ENCODE data around the gene EDC3.

Gene EDC3

DNA sequence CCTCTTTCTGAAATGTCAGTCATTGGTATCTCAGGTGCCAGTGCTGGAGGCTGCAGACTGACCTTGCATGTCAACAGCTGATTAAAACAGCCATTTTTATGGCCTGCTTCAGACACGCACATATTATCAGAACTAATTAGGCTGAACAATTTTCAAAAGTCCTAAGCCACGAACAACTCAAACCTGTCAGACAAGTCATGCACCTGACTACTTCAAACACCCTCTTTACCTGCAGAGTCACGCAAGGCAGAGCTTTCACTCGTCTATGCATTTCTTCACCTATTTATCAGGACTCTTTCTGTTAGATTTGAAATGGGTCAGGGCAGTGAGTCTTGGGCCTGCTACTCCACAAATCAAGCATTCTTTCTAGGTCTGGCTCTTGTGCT, 53.5 kb downstream of the EDC3 start:
- no peak for TF ChIP-seq EZH2phosphoT487 (conservative IDR thresholded peaks at IDR 0.05; ENCODE audit: low read length)
- TF ChIP-seq, protein P1, sequence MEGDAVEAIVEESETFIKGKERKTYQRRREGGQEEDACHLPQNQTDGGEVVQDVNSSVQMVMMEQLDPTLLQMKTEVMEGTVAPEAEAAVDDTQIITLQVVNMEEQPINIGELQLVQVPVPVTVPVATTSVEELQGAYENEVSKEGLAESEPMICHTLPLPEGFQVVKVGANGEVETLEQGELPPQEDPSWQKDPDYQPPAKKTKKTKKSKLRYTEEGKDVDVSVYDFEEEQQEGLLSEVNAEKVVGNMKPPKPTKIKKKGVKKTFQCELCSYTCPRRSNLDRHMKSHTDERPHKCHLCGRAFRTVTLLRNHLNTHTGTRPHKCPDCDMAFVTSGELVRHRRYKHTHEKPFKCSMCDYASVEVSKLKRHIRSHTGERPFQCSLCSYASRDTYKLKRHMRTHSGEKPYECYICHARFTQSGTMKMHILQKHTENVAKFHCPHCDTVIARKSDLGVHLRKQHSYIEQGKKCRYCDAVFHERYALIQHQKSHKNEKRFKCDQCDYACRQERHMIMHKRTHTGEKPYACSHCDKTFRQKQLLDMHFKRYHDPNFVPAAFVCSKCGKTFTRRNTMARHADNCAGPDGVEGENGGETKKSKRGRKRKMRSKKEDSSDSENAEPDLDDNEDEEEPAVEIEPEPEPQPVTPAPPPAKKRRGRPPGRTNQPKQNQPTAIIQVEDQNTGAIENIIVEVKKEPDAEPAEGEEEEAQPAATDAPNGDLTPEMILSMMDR (IDR thresholded peaks at IDR 0.05; ENCODE audit: insufficient read depth, low read length, poor library complexity, severe bottlenecking), result no peak
- no peak overlapping the region for H2AFZ ChIP-seq (ENCODE audit: low read depth, low read length, severe bottlenecking)
- H3F3A ChIP-seq (ENCODE audit: insufficient read depth), result no peaks in the 10 kb centered on the region
- H3K9me3 ChIP-seq (ENCODE audit: insufficient read depth, low read length), result no peaks in the 10 kb centered on the region
- H3K4me3 ChIP-seq (ENCODE audit: insufficient read depth, low read length, poor library complexity, severe bottlenecking), result no peak overlapping the region
- H3K36me3 ChIP-seq (ENCODE audit: low read length), result no peaks in the 10 kb centered on the region
- no peaks in the 10 kb centered on the region for H3K79me2 ChIP-seq (ENCODE audit: insufficient read depth, low read length)
- H4K20me1 ChIP-seq (ENCODE audit: low read depth, low read length), result no peaks in the 10 kb centered on the region
- H3K9ac ChIP-seq (ENCODE audit: low read length), result no peak overlapping the region
- no peaks in the 10 kb centered on the region for H3K9me2 ChIP-seq (replicated peaks; ENCODE audit: insufficient read depth, low read length)
- no peaks in the 10 kb centered on the region for H3K27me3 ChIP-seq (ENCODE audit: low read length)
- H3K27ac ChIP-seq (ENCODE audit: low read depth, low read length), result no peak overlapping the region
- no peak overlapping the region for H3K4me2 ChIP-seq (ENCODE audit: low read depth, low read length, poor library complexity, severe bottlenecking)

DNA sequence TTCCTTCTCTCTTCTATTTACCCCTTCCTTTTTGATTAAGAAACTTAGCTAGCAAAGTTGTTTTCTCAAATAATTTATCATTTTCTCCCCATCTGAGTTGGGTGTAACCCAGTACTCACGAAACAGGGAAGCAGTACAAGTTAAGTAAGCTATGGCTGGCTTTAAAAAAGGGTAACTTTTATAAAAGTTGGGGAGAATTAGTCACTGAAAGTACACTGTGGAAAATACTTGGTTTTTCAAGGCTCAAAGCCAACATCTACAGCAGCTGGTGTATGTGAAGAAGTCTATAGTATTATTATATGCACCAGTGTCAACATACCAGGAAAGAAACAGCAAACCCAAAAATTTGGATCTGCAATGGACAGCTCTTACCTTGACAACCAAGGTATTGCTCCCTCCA, 54.7 kb downstream of the EDC3 start:
- H3K9ac ChIP-seq (ENCODE audit: low read length), result no peak overlapping the region
- H2AFZ ChIP-seq (ENCODE audit: low read depth, low read length, severe bottlenecking), result no peak overlapping the region
- H3K27ac ChIP-seq (ENCODE audit: low read depth, low read length), result no peak overlapping the region
- H3K9me2 ChIP-seq (replicated peaks; ENCODE audit: insufficient read depth, low read length), result no peaks in the 10 kb centered on the region
- H3K27me3 ChIP-seq (ENCODE audit: low read length), result no peaks in the 10 kb centered on the region
- H4K20me1 ChIP-seq (ENCODE audit: low read depth, low read length), result no peaks in the 10 kb centered on the region
- TF ChIP-seq EZH2phosphoT487 (conservative IDR thresholded peaks at IDR 0.05; ENCODE audit: low read length), result no peak
- TF ChIP-seq, protein P1 (IDR thresholded peaks at IDR 0.05; ENCODE audit: insufficient read depth, low read length, poor library complexity, severe bottlenecking), result no peak
- H3F3A ChIP-seq (ENCODE audit: insufficient read depth), result no peaks in the 10 kb centered on the region
- H3K4me3 ChIP-seq (ENCODE audit: insufficient read depth, low read length, poor library complexity, severe bottlenecking), result no peak overlapping the region
- no peaks in the 10 kb centered on the region for H3K79me2 ChIP-seq (ENCODE audit: insufficient read depth, low read length)
- H3K4me2 ChIP-seq (ENCODE audit: low read depth, low read length, poor library complexity, severe bottlenecking), result no peak overlapping the region
- H3K9me3 ChIP-seq (ENCODE audit: insufficient read depth, low read length), result no peaks in the 10 kb centered on the region
- H3K36me3 ChIP-seq (ENCODE audit: low read length), result no peaks in the 10 kb centered on the region

DNA sequence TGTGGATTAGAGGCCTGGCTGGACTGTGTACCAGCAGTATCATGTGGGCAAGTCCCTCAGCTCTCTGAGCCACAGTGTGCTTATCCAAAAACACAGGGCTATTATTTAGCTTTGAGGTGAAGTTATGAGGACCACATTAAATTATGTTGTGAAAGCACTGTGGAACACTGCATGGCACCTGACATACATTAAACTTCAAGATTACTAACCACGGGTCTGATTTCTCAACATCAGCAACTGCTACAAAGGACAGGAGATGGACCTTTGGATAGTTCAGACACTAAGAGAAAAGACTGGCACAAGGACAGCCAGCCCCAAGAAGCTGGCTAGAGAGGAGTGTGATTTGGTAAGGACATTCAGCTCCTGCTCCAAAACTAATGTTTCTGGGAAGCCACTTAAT, 58.8 kb downstream of the EDC3 start:
- no peaks in the 10 kb centered on the region for H3K9me3 ChIP-seq (ENCODE audit: insufficient read depth, low read length)
- no peaks in the 10 kb centered on the region for H3F3A ChIP-seq (ENCODE audit: insufficient read depth)
- H3K36me3 ChIP-seq (ENCODE audit: low read length), result no peaks in the 10 kb centered on the region
- H3K9ac ChIP-seq (ENCODE audit: low read length), result no peak overlapping the region
- TF ChIP-seq EZH2phosphoT487 (conservative IDR thresholded peaks at IDR 0.05; ENCODE audit: low read length), result no peak
- TF ChIP-seq, protein P1 (IDR thresholded peaks at IDR 0.05; ENCODE audit: insufficient read depth, low read length, poor library complexity, severe bottlenecking), result no peak
- no peak overlapping the region for H2AFZ ChIP-seq (ENCODE audit: low read depth, low read length, severe bottlenecking)
- H3K79me2 ChIP-seq (ENCODE audit: insufficient read depth, low read length), result no peaks in the 10 kb centered on the region
- no peaks in the 10 kb centered on the region for H4K20me1 ChIP-seq (ENCODE audit: low read depth, low read length)
- H3K27ac ChIP-seq (ENCODE audit: low read depth, low read length), result no peak overlapping the region
- H3K9me2 ChIP-seq (replicated peaks; ENCODE audit: insufficient read depth, low read length), result no peaks in the 10 kb centered on the region
- no peak overlapping the region for H3K4me2 ChIP-seq (ENCODE audit: low read depth, low read length, poor library complexity, severe bottlenecking)
- no peaks in the 10 kb centered on the region for H3K27me3 ChIP-seq (ENCODE audit: low read length)
- H3K4me3 ChIP-seq (ENCODE audit: insufficient read depth, low read length, poor library complexity, severe bottlenecking), result no peak overlapping the region

DNA sequence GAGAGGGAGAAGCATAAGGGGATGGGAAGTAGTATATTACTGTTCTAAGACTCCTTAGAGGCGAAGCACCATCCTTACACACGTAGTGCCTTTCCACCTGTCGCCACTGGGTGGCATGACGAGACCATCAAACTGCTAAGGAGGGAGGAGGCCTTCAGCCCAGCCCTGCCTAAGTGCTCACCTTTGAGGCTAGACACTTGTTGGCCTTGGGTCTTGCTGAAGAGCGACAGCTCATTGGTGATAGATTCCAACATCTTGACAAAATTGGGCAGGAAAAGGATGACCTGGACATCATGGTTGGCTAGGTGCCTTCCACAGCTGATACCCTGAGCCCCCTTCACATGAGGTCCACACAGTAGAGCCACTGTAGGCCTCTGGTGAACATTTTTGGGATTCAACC, 60.6 kb downstream of the EDC3 start:
- H3K36me3 ChIP-seq (ENCODE audit: low read length), result no peaks in the 10 kb centered on the region

More for the DNA sequence above, 60.6 kb downstream of the EDC3 start:
- Histone ChIP-seq H3K9ac (ENCODE audit: low read length) (no peak overlapping the region), H3K27me3 (ENCODE audit: low read length) (no peaks in the 10 kb centered on the region), H3K4me3 (ENCODE audit: insufficient read depth, low read length, poor library complexity, severe bottlenecking) (no peak overlapping the region), H3K9me3 (ENCODE audit: insufficient read depth, low read length) (no peaks in the 10 kb centered on the region), H3K27ac (ENCODE audit: low read depth, low read length) (no peak overlapping the region), H3K4me2 (ENCODE audit: low read depth, low read length, poor library complexity, severe bottlenecking) (no peak overlapping the region), H4K20me1 (ENCODE audit: low read depth, low read length) (no peaks in the 10 kb centered on the region), H3K9me2 (replicated peaks; ENCODE audit: insufficient read depth, low read length) (no peaks in the 10 kb centered on the region), H2AFZ (ENCODE audit: low read depth, low read length, severe bottlenecking) (no peak overlapping the region), H3K79me2 (ENCODE audit: insufficient read depth, low read length) (no peaks in the 10 kb centered on the region), H3F3A (ENCODE audit: insufficient read depth) (no peaks in the 10 kb centered on the region)
- TF ChIP-seq, protein P1 (IDR thresholded peaks at IDR 0.05; ENCODE audit: insufficient read depth, low read length, poor library complexity, severe bottlenecking), result peak; percentile 67
- no peak for TF ChIP-seq EZH2phosphoT487 (conservative IDR thresholded peaks at IDR 0.05; ENCODE audit: low read length)
